ENCODE measurements around the gene TWF2. TPM values are rescaled to one million over a fixed set of nuclear protein-coding genes. Genes with fewer than 3 reads are reported as not detected.

TWF2 gene
- total RNA-seq, 1 experiment from 2014 or later: 51.0 TPM

GRCh38 chr3:52182196-52182595 lies 56.8 kb downstream of the TWF2 start:
- DNase-seq (ENCODE audit: low read depth): no peak

DNA sequence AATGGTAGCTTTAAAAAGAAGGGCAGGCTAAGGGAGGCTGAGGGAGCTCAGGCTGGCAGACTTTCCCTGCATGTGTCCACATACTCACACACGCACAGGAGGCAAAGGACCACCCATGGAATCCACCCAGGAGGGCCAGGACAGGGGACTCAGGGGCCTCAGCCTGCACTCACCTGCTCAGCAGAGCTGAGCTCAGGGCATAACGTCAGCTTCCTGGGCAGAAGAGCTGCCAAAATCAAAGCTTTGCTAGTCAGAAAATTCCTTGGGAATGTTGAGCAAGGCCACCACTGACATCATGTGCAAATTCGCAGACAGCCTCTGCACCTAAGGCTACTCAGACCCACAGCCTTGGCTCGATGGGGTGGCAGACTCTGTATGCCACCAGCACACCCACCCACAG lies 57.4 kb downstream of the TWF2 start:
- DNase-seq (ENCODE audit: low read depth): peak; percentile 32

Other genes starting within 250 kb of the TWF2 start
- gene RPL29, start 243.3 kb downstream of the TWF2 start, total RNA-seq (2014; rRNA removed; shearing (Covaris generic)): 590 and 1,001 TPM in 2 replicates
- gene DUSP7, start 182.6 kb downstream of the TWF2 start, total RNA-seq (2014; rRNA removed; shearing (Covaris generic)): 9.6 and 14.0 TPM in 2 replicates
- gene POC1A, start 84.7 kb downstream of the TWF2 start, total RNA-seq (2014; rRNA removed; shearing (Covaris generic)): 7.6 and 10.7 TPM in 2 replicates
- 39.0 and 52.8 TPM in 2 replicates for gene ALAS1, start 41.0 kb downstream of the TWF2 start, total RNA-seq (2014; rRNA removed; shearing (Covaris generic))
- gene TLR9, start 13.5 kb downstream of the TWF2 start, total RNA-seq (2014; rRNA removed; shearing (Covaris generic)): not detected in 2 replicates
- 1.9 and 4.6 TPM in 2 replicates for gene PPM1M, start 6.6 kb upstream of the TWF2 start, total RNA-seq (2014; rRNA removed; shearing (Covaris generic))
- 29.9 and 35.5 TPM in 2 replicates for gene WDR82, start 39.5 kb upstream of the TWF2 start, total RNA-seq (2014; rRNA removed; shearing (Covaris generic))
- 1.6 and 2.8 TPM in 2 replicates for gene GLYCTK, start 48.7 kb upstream of the TWF2 start, total RNA-seq (2014; rRNA removed; shearing (Covaris generic))
- 0.02 and 0.52 TPM in 2 replicates for gene DNAH1, start 77.2 kb upstream of the TWF2 start, total RNA-seq (2014; rRNA removed; shearing (Covaris generic))
- gene BAP1, start 170.8 kb upstream of the TWF2 start, total RNA-seq (2014; rRNA removed; shearing (Covaris generic)): 46.8 and 51.8 TPM in 2 replicates
- 0.94 and 5.5 TPM in 2 replicates for gene PHF7, start 171.5 kb upstream of the TWF2 start, total RNA-seq (2014; rRNA removed; shearing (Covaris generic))
- 0.07 TPM in 1 of 2 replicates, not detected in the other for gene SEMA3G, start 205.9 kb upstream of the TWF2 start, total RNA-seq (2014; rRNA removed; shearing (Covaris generic))
- gene TNNC1, start 214.9 kb upstream of the TWF2 start, total RNA-seq (2014; rRNA removed; shearing (Covaris generic)): not detected in 2 replicates
- gene NISCH, start 216.4 kb upstream of the TWF2 start, total RNA-seq (2014; rRNA removed; shearing (Covaris generic)): 8.9 and 15.8 TPM in 2 replicates

Data from M059J (cell line).